ENCODE measurements around the gene CELF5.
A peak's percentile ranks its signal among the peaks of the same experiment; 100 is the strongest.
"Not testable (repeated sequence)": the region's sequence is repeated elsewhere in the genome, so short reads cannot be mapped to it uniquely, and the experiment has no call there.

The CELF5 gene

GRCh38 chr19:3187662-3188511 lies 36.6 kb upstream of the CELF5 start:
- H3K27ac Mint-ChIP-seq = peak overlapping the region in 1 of 2 donors; percentile 86
- no peaks in the 10 kb centered on the region for H3K27me3 Mint-ChIP-seq
- H3K9me3 Mint-ChIP-seq = no peaks in the 10 kb centered on the region
- no peak for ATAC-seq
- peaks cover 64% of the 10 kb centered on the region for H3K4me1 Mint-ChIP-seq
- H3K4me3 Mint-ChIP-seq = peak overlapping the region; percentile 96 to 97
- DNase-seq = no peak

- ATAC-seq (no peak), DNase-seq (no peak)
- Mint-ChIP-seq H3K4me3 (peak overlapping the region; percentile 56 to 96), H3K4me1 (peaks cover 64% of the 10 kb centered on the region), H3K27me3 (no peaks in the 10 kb centered on the region), H3K9me3 (no peaks in the 10 kb centered on the region), H3K27ac (peak overlapping the region in 1 of 2 donors; percentile 95)
Measured at GRCh38 chr19:3188627-3189596, 35.5 kb upstream of the CELF5 start.

- H3K9me3 Mint-ChIP-seq = no peaks in the 10 kb centered on the region
- peak overlapping the region in 1 of 2 donors; percentile 83 for H3K27ac Mint-ChIP-seq
- H3K4me3 Mint-ChIP-seq = no peak overlapping the region
- peaks cover 54% of the 10 kb centered on the region for H3K4me1 Mint-ChIP-seq
- DNase-seq (no peak), ATAC-seq (no peak)
- no peaks in the 10 kb centered on the region for H3K27me3 Mint-ChIP-seq
Measured at GRCh38 chr19:3189702-3190469, 34.6 kb upstream of the CELF5 start.

GRCh38 chr19:3190470-3190770 lies 34.0 kb upstream of the CELF5 start:
- ATAC-seq (no peak), DNase-seq (no peak)
- Mint-ChIP-seq H3K4me1 (peaks cover 49% of the 10 kb centered on the region), H3K4me3 (no peak overlapping the region), H3K27me3 (no peaks in the 10 kb centered on the region), H3K9me3 (no peaks in the 10 kb centered on the region), H3K27ac (no peak overlapping the region)

- H3K27ac Mint-ChIP-seq = peak overlapping the region in 1 of 2 donors; percentile 46
- H3K4me3 Mint-ChIP-seq = no peak overlapping the region
- H3K9me3 Mint-ChIP-seq = no peaks in the 10 kb centered on the region
- ATAC-seq (no peak), DNase-seq (no peak)
- H3K27me3 Mint-ChIP-seq = no peaks in the 10 kb centered on the region
- peaks cover 49% of the 10 kb centered on the region for H3K4me1 Mint-ChIP-seq
Measured at GRCh38 chr19:3190921-3191805, 33.3 kb upstream of the CELF5 start.

GRCh38 chr19:3191806-3192104 lies 32.7 kb upstream of the CELF5 start:
- Mint-ChIP-seq H3K4me1 (peaks cover 45% of the 10 kb centered on the region), H3K27ac (peak overlapping the region in 1 of 2 donors; percentile 34)
- not testable (repeated sequence) for H3K27me3 Mint-ChIP-seq, H3K9me3 Mint-ChIP-seq, H3K4me3 Mint-ChIP-seq, ATAC-seq, DNase-seq

GRCh38 chr19:3192228-3192635 lies 32.2 kb upstream of the CELF5 start:
- DNase-seq (no peak), ATAC-seq (no peak)
- H3K9me3 Mint-ChIP-seq = no peaks in the 10 kb centered on the region
- no peak overlapping the region for H3K27ac Mint-ChIP-seq
- peaks cover 41% of the 10 kb centered on the region for H3K4me1 Mint-ChIP-seq
- no peak overlapping the region for H3K4me3 Mint-ChIP-seq
- H3K27me3 Mint-ChIP-seq = no peaks in the 10 kb centered on the region

GRCh38 chr19:3192684-3193083 lies 31.8 kb upstream of the CELF5 start:
- DNase-seq (no peak), ATAC-seq (peak; percentile 17)
- Mint-ChIP-seq H3K27me3 (no peaks in the 10 kb centered on the region), H3K4me3 (no peak overlapping the region), H3K27ac (no peak overlapping the region), H3K9me3 (no peaks in the 10 kb centered on the region), H3K4me1 (peaks cover 36% of the 10 kb centered on the region)

GRCh38 chr19:3193256-3194105 lies 31.0 kb upstream of the CELF5 start:
- H3K27ac Mint-ChIP-seq = peak overlapping the region in 1 of 2 donors; percentile 52
- no peaks in the 10 kb centered on the region for H3K27me3 Mint-ChIP-seq
- no peak overlapping the region for H3K4me3 Mint-ChIP-seq
- ATAC-seq (peak; percentile 41), DNase-seq (no peak)
- peaks cover 28% of the 10 kb centered on the region for H3K4me1 Mint-ChIP-seq
- no peaks in the 10 kb centered on the region for H3K9me3 Mint-ChIP-seq

GRCh38 chr19:3194106-3195087 lies 30.1 kb upstream of the CELF5 start:
- no peaks in the 10 kb centered on the region for H3K9me3 Mint-ChIP-seq
- H3K4me1 Mint-ChIP-seq = peaks cover 19% of the 10 kb centered on the region
- H3K27me3 Mint-ChIP-seq = no peaks in the 10 kb centered on the region

GRCh38 chr19:3196064-3196932 lies 28.2 kb upstream of the CELF5 start:
- peak overlapping the region in 1 of 2 donors; percentile 48 for H3K27ac Mint-ChIP-seq
- H3K9me3 Mint-ChIP-seq = no peaks in the 10 kb centered on the region
- H3K27me3 Mint-ChIP-seq = no peaks in the 10 kb centered on the region
- DNase-seq (no peak), ATAC-seq (no peak)
- H3K4me3 Mint-ChIP-seq = no peak overlapping the region
- H3K4me1 Mint-ChIP-seq = peaks cover 12% of the 10 kb centered on the region

More at GRCh38 chr19:3194106-3195087, 30.1 kb upstream of the CELF5 start:
- ATAC-seq (no peak), DNase-seq (no peak)
- Mint-ChIP-seq H3K4me3 (no peak overlapping the region), H3K27ac (no peak overlapping the region)

- Mint-ChIP-seq H3K4me1 (peaks cover 12% of the 10 kb centered on the region), H3K4me3 (no peak overlapping the region), H3K27ac (no peak overlapping the region), H3K9me3 (no peaks in the 10 kb centered on the region), H3K27me3 (no peaks in the 10 kb centered on the region)
- DNase-seq (no peak), ATAC-seq (no peak)
Measured at GRCh38 chr19:3196933-3197205, 27.6 kb upstream of the CELF5 start.
